ENCODE measurements around the gene LINC00305. TPM values are rescaled to one million over a fixed set of nuclear protein-coding genes. Genes with fewer than 3 reads are reported as not detected.

The LINC00305 gene
- total RNA-seq, 1 donor from 2014 or later, result 16.4 TPM

- Mint-ChIP-seq H3K4me1 (ENCODE audit: unreplicated experiment) (peaks cover 5% of the 10 kb centered on the region), H3K27me3 (ENCODE audit: unreplicated experiment) (no peaks in the 10 kb centered on the region), H3K9me3 (ENCODE audit: unreplicated experiment) (no peaks in the 10 kb centered on the region), H3K4me3 (ENCODE audit: unreplicated experiment) (no peak overlapping the region), H3K27ac (ENCODE audit: unreplicated experiment) (no peak overlapping the region), H3K36me3 (ENCODE audit: low read depth, unreplicated experiment) (no peaks in the 10 kb centered on the region)
- no peak for DNase-seq (ENCODE audit: low spot score)
- no peak for TF ChIP-seq CTCF (IDR thresholded peaks at IDR 0.05; ENCODE audit: unreplicated experiment)
Measured at GRCh38 chr18:64167408-64167925, 18.6 kb upstream of the LINC00305 start.

GRCh38 chr18:64165906-64166305 lies 17.0 kb upstream of the LINC00305 start:
- TF ChIP-seq CTCF (IDR thresholded peaks at IDR 0.05; ENCODE audit: unreplicated experiment), result no peak
- Mint-ChIP-seq H3K9me3 (ENCODE audit: unreplicated experiment) (no peaks in the 10 kb centered on the region), H3K27ac (ENCODE audit: unreplicated experiment) (no peak overlapping the region), H3K36me3 (ENCODE audit: low read depth, unreplicated experiment) (no peaks in the 10 kb centered on the region), H3K4me1 (ENCODE audit: unreplicated experiment) (peaks cover 5% of the 10 kb centered on the region), H3K4me3 (ENCODE audit: unreplicated experiment) (no peak overlapping the region), H3K27me3 (ENCODE audit: unreplicated experiment) (no peaks in the 10 kb centered on the region)
- DNase-seq (ENCODE audit: low spot score), result no peak

- Mint-ChIP-seq H3K9me3 (ENCODE audit: unreplicated experiment) (no peaks in the 10 kb centered on the region), H3K36me3 (ENCODE audit: low read depth, unreplicated experiment) (no peaks in the 10 kb centered on the region), H3K27ac (ENCODE audit: unreplicated experiment) (no peak overlapping the region), H3K4me1 (ENCODE audit: unreplicated experiment) (peaks cover 5% of the 10 kb centered on the region), H3K4me3 (ENCODE audit: unreplicated experiment) (no peak overlapping the region), H3K27me3 (ENCODE audit: unreplicated experiment) (no peaks in the 10 kb centered on the region)
- no peak for TF ChIP-seq CTCF (IDR thresholded peaks at IDR 0.05; ENCODE audit: unreplicated experiment)
- no peak for DNase-seq (ENCODE audit: low spot score)
Measured at GRCh38 chr18:64164883-64165282, 16.0 kb upstream of the LINC00305 start.

GRCh38 chr18:64149916-64150438 lies 1.1 kb upstream of the LINC00305 start:
- TF ChIP-seq CTCF (IDR thresholded peaks at IDR 0.05; ENCODE audit: unreplicated experiment), result no peak
- Mint-ChIP-seq H3K9me3 (ENCODE audit: unreplicated experiment) (no peaks in the 10 kb centered on the region), H3K4me1 (ENCODE audit: unreplicated experiment) (peaks cover 7% of the 10 kb centered on the region), H3K27me3 (ENCODE audit: unreplicated experiment) (no peaks in the 10 kb centered on the region), H3K36me3 (ENCODE audit: low read depth, unreplicated experiment) (no peaks in the 10 kb centered on the region), H3K4me3 (ENCODE audit: unreplicated experiment) (no peak overlapping the region), H3K27ac (ENCODE audit: unreplicated experiment) (no peak overlapping the region)
- DNase-seq (ENCODE audit: low spot score), result no peak

- no peaks in the 10 kb centered on the region for H3K36me3 Mint-ChIP-seq (ENCODE audit: low read depth, unreplicated experiment)
- peaks cover 2% of the 10 kb centered on the region for H3K27me3 Mint-ChIP-seq (ENCODE audit: unreplicated experiment)
- H3K9me3 Mint-ChIP-seq (ENCODE audit: unreplicated experiment), result no peaks in the 10 kb centered on the region
- H3K4me3 Mint-ChIP-seq (ENCODE audit: unreplicated experiment), result no peak overlapping the region
- no peak overlapping the region for H3K27ac Mint-ChIP-seq (ENCODE audit: unreplicated experiment)
- H3K4me1 Mint-ChIP-seq (ENCODE audit: unreplicated experiment), result peaks cover 18% of the 10 kb centered on the region
- no peak for DNase-seq (ENCODE audit: low spot score)
- no peak for TF ChIP-seq CTCF (IDR thresholded peaks at IDR 0.05; ENCODE audit: unreplicated experiment)
Measured at GRCh38 chr18:64142904-64143303, 6.0 kb downstream of the LINC00305 start.
